DND-41 (cell line): ENCODE data around the gene DCLK2.

Experiments
- ATAC-seq: fragments of 200-7000 bp; cut with Tn5 transposase; 3 replicates; pipeline ENCODE4 v1.9.1; 2021; ENCODE audit warnings: low read depth; ENCODE audit not compliant: insufficient read depth
- DNase-seq: peaks from one replicate; pipeline ENCODE4 v3.0.0-alpha.2; 2020
- H2AFZ ChIP-seq: 2 replicates; pipeline ENCODE4 v1.6.0; 2012; ENCODE audit warnings: low read depth, low read length
- H3K27ac ChIP-seq: 2 replicates; pipeline ENCODE4 v1.5.1; 2012; ENCODE audit warnings: low read length, inconsistent platforms
- H3K27me3 ChIP-seq: fragments of 200-600 bp; sonication (generic); 2 replicates; pipeline ENCODE4 v1.6.0; 2012; ENCODE audit warnings: low read length, mild to moderate bottlenecking, inconsistent platforms; ENCODE audit not compliant: insufficient read depth, poor library complexity
- H3K36me3 ChIP-seq: 2 replicates; pipeline ENCODE4 v1.5.1; 2012; ENCODE audit warnings: low read length, inconsistent platforms; ENCODE audit not compliant: insufficient read depth
- H3K4me1 ChIP-seq: 2 replicates; pipeline ENCODE4 v1.5.1; 2012; ENCODE audit warnings: mild to moderate bottlenecking, low read length; ENCODE audit not compliant: insufficient read depth
- H3K4me2 ChIP-seq: 2 replicates; pipeline ENCODE4 v1.6.0; 2012; ENCODE audit warnings: mild to moderate bottlenecking, moderate library complexity, low read length, inconsistent platforms; ENCODE audit not compliant: insufficient read depth
- H3K4me3 ChIP-seq, 2 experiments: fragments of 200-600 bp in 1 of 2; shearing (Covaris generic) in 1 of 2; 2 replicates each; pipeline ENCODE4 v1.5.1; 2012 to 2016; ENCODE audit warnings: inconsistent platforms in 2 of 2, low read length in 2 of 2, mild to moderate bottlenecking in 2 of 2, low read depth in 1 of 2, moderate library complexity in 1 of 2
- H3K79me2 ChIP-seq: 2 replicates; pipeline ENCODE4 v1.6.0; 2012; ENCODE audit warnings: low read length, inconsistent platforms; ENCODE audit not compliant: insufficient read depth
- H3K9ac ChIP-seq: 2 replicates; pipeline ENCODE4 v1.6.0; 2012; ENCODE audit warnings: low read depth, mild to moderate bottlenecking, inconsistent platforms, low read length, moderate library complexity
- H3K9me3 ChIP-seq: 2 replicates; pipeline ENCODE4 v1.5.1; 2012; ENCODE audit warnings: low read length, moderate library complexity, mild to moderate bottlenecking, inconsistent platforms; ENCODE audit not compliant: insufficient read depth, severe bottlenecking
- H4K20me1 ChIP-seq: 2 replicates; pipeline ENCODE4 v1.6.0; 2012; ENCODE audit warnings: low read length; ENCODE audit not compliant: insufficient read depth
- EZH2 ChIP-seq: IDR thresholded peaks from 3 replicates; pipeline ENCODE4 v1.6.1; 2012; ENCODE audit warnings: borderline replicate concordance, low read depth, mild to moderate bottlenecking, moderate library complexity, low read length, inconsistent platforms; ENCODE audit not compliant: severe bottlenecking
- TF ChIP-seq, protein P1 (sequence below): IDR thresholded peaks from 2 replicates; pipeline ENCODE4 v1.5.1; 2012; ENCODE audit warnings: borderline replicate concordance, low read length, moderate library complexity, mild to moderate bottlenecking; ENCODE audit not compliant: poor library complexity, severe bottlenecking; ENCODE audit errors: extremely low read depth

DCLK2 gene

GRCh38 chr4:150090836-150091235 is 12.6 kb downstream of the DCLK2 start:
- Histone ChIP-seq H3K79me2 (no peaks in the 10 kb centered on the region), H3K4me3 (no peak overlapping the region), H3K4me1 (no peaks in the 10 kb centered on the region), H3K9ac (no peak overlapping the region), H4K20me1 (no peaks in the 10 kb centered on the region), H3K27ac (no peak overlapping the region), H3K4me2 (no peak overlapping the region), H3K27me3 (no peaks in the 10 kb centered on the region), H3K9me3 (no peaks in the 10 kb centered on the region), H3K36me3 (no peaks in the 10 kb centered on the region), H2AFZ (no peak overlapping the region)
- no peak for ATAC-seq
- DNase-seq = no peak
- TF ChIP-seq, protein P1, sequence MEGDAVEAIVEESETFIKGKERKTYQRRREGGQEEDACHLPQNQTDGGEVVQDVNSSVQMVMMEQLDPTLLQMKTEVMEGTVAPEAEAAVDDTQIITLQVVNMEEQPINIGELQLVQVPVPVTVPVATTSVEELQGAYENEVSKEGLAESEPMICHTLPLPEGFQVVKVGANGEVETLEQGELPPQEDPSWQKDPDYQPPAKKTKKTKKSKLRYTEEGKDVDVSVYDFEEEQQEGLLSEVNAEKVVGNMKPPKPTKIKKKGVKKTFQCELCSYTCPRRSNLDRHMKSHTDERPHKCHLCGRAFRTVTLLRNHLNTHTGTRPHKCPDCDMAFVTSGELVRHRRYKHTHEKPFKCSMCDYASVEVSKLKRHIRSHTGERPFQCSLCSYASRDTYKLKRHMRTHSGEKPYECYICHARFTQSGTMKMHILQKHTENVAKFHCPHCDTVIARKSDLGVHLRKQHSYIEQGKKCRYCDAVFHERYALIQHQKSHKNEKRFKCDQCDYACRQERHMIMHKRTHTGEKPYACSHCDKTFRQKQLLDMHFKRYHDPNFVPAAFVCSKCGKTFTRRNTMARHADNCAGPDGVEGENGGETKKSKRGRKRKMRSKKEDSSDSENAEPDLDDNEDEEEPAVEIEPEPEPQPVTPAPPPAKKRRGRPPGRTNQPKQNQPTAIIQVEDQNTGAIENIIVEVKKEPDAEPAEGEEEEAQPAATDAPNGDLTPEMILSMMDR = no peak
- no peak for TF ChIP-seq EZH2

GRCh38 chr4:150094676-150095075 is 16.4 kb downstream of the DCLK2 start:
- no peaks in the 10 kb centered on the region for H4K20me1 ChIP-seq
- no peak for TF ChIP-seq EZH2
- TF ChIP-seq, protein P1 = no peak
- H3K4me3 ChIP-seq = no peak overlapping the region
- H3K27ac ChIP-seq = no peak overlapping the region
- H3K9me3 ChIP-seq = no peaks in the 10 kb centered on the region
- ATAC-seq = no peak
- DNase-seq = no peak
- H3K4me1 ChIP-seq = no peaks in the 10 kb centered on the region
- no peak overlapping the region for H3K9ac ChIP-seq
- H3K27me3 ChIP-seq = no peaks in the 10 kb centered on the region
- no peaks in the 10 kb centered on the region for H3K79me2 ChIP-seq
- no peak overlapping the region for H3K4me2 ChIP-seq
- H3K36me3 ChIP-seq = no peaks in the 10 kb centered on the region
- H2AFZ ChIP-seq = no peak overlapping the region

DNA sequence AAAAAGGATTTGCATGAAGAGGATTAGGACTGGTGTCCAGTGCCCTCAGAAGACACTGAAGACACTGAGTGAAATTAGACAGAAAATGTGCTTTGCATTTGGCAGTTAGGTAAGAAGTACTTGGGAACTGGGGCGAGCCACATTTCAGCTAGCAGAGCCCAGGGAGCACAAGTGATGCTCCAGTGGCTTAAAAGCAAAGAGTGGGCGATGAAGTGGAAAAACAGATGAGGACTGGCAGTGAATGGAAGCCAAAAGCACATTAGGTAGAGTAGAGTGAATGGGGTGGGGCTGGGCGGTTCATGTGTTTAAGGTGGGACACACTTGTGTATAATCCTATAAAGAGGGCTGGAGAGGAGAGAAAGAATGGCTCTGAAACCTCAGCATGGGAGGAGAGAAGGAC is 18.4 kb downstream of the DCLK2 start:
- no peaks in the 10 kb centered on the region for H3K79me2 ChIP-seq
- no peaks in the 10 kb centered on the region for H3K4me1 ChIP-seq
- no peak overlapping the region for H3K27ac ChIP-seq
- no peak overlapping the region for H3K4me2 ChIP-seq
- H3K36me3 ChIP-seq = no peaks in the 10 kb centered on the region
- H3K4me3 ChIP-seq = no peak overlapping the region
- no peak for TF ChIP-seq EZH2
- TF ChIP-seq, protein P1 = no peak
- H4K20me1 ChIP-seq = no peaks in the 10 kb centered on the region
- no peak for ATAC-seq
- no peaks in the 10 kb centered on the region for H3K27me3 ChIP-seq
- no peak for DNase-seq
- no peak overlapping the region for H3K9ac ChIP-seq
- H2AFZ ChIP-seq = no peak overlapping the region
- no peaks in the 10 kb centered on the region for H3K9me3 ChIP-seq

GRCh38 chr4:150098214-150098613 is 20.0 kb downstream of the DCLK2 start:
- H3K4me2 ChIP-seq = no peak overlapping the region
- ATAC-seq (no peak), DNase-seq (no peak)
- H3K4me1 ChIP-seq = no peaks in the 10 kb centered on the region
- H3K36me3 ChIP-seq = no peaks in the 10 kb centered on the region
- H3K9me3 ChIP-seq = no peaks in the 10 kb centered on the region
- no peaks in the 10 kb centered on the region for H4K20me1 ChIP-seq
- no peaks in the 10 kb centered on the region for H3K27me3 ChIP-seq
- TF ChIP-seq EZH2 = no peak
- TF ChIP-seq, protein P1 = no peak
- no peak overlapping the region for H2AFZ ChIP-seq
- H3K79me2 ChIP-seq = no peaks in the 10 kb centered on the region
- H3K9ac ChIP-seq = no peak overlapping the region
- H3K4me3 ChIP-seq = no peak overlapping the region
- no peak overlapping the region for H3K27ac ChIP-seq
